K562 (cell line): ENCODE data around the gene FXYD4. TPM values are rescaled to one million over a fixed set of nuclear protein-coding genes. Genes with fewer than 3 reads are reported as not detected.

Experiments used
- ATF1 ChIP-seq, 2 experiments: fragments of 450-650 bp in 1 of 2; IDR thresholded peaks; 2 replicates each; pipeline ENCODE4 v1.6.1; 2016; ENCODE audit warnings: missing compliant biosample characterization in 1 of 2, missing genetic modification characterization in 1 of 2
- BRD9 ChIP-seq: fragments of 450-650 bp; IDR thresholded peaks from 2 replicates; pipeline ENCODE4 v1.6.1; 2018; ENCODE audit warnings: low read depth; ENCODE audit not compliant: partially characterized antibody
- CBX1 ChIP-seq: sonication (generic); IDR thresholded peaks from 2 replicates; pipeline ENCODE4 v1.6.1; 2016; ENCODE audit warnings: antibody characterized with exemption, low read depth, mild to moderate bottlenecking
- CEBPB ChIP-seq: fragments of 450-650 bp; IDR thresholded peaks from 2 replicates; pipeline ENCODE4 v1.6.1; 2016; ENCODE audit warnings: missing genetic modification characterization, missing compliant biosample characterization
- CHCHD3 ChIP-seq: fragments of 250-450 bp; sonication (Bioruptor Pico); IDR thresholded peaks from 2 replicates; pipeline ENCODE4 v2.1.2; 2022; ENCODE audit warnings: mild to moderate bottlenecking
- CXXC5 ChIP-seq: fragments of 250-450 bp; sonication (Bioruptor Pico); IDR thresholded peaks from 2 replicates; pipeline ENCODE4 v1.8.0; 2022; ENCODE audit warnings: inconsistent platforms, mild to moderate bottlenecking, moderate library complexity
- FOXM1 ChIP-seq, 2 experiments: fragments of 450-650 bp in 1 of 2; sonication (generic) in 1 of 2; formaldehyde crosslinking in 1 of 2; IDR thresholded peaks; 2 replicates each; pipeline versions ENCODE4 v1.6.1 to v1.9.0; 2017 to 2022; ENCODE audit warnings: low read depth in 2 of 2, mild to moderate bottlenecking in 2 of 2, missing genetic modification reagents in 1 of 2, moderate library complexity in 1 of 2
- HBP1 ChIP-seq: fragments of 450-650 bp; formaldehyde crosslinking; IDR thresholded peaks from 2 replicates; pipeline ENCODE4 v1.4.0; 2022; ENCODE audit warnings: missing genetic modification characterization
- SIX5 ChIP-seq, 2 experiments: IDR thresholded peaks; 2 replicates each; pipeline ENCODE4 v1.6.1; 2011; ENCODE audit warnings: low read length in 2 of 2, borderline replicate concordance in 1 of 2, low read depth in 1 of 2, mild to moderate bottlenecking in 1 of 2, moderate library complexity in 1 of 2; ENCODE audit not compliant: insufficient read depth in 1 of 2
- SMARCA5 ChIP-seq: fragments of 450-650 bp; IDR thresholded peaks from 2 replicates; pipeline ENCODE4 v1.6.1; 2016
- SMARCB1 ChIP-seq: IDR thresholded peaks from 2 replicates; pipeline ENCODE4 v1.6.1; 2011; ENCODE audit warnings: improper control_type of control experiment, low read depth; ENCODE audit not compliant: insufficient read length
- ZFP91 ChIP-seq: sonication (generic); formaldehyde crosslinking; IDR thresholded peaks from 2 replicates; pipeline ENCODE4 v1.8.0; 2022; ENCODE audit warnings: mild to moderate bottlenecking, missing genetic modification reagents
- ZNF175 ChIP-seq: fragments of 200-800 bp; sonication (Bioruptor generic); IDR thresholded peaks from 2 replicates; pipeline ENCODE4 v1.6.1; 2016; ENCODE audit warnings: low read depth, mild to moderate bottlenecking, missing genetic modification characterization, missing compliant biosample characterization
- ZSCAN32 ChIP-seq: fragments of 450-650 bp; formaldehyde crosslinking; IDR thresholded peaks from 2 replicates; pipeline ENCODE4 v1.4.0; 2020; ENCODE audit warnings: mild to moderate bottlenecking, moderate library complexity
- polyA plus RNA-seq, 8 experiments: library from polyadenylated mRNA; depleted of rRNA in 4 of 8; stranded (reverse) in 5 of 8; unstranded in 3 of 8; fragments of >200 nt; fragmentation: Nextera tagmentation in 2 of 8; fragmentation: Illumina TruSeq in 1 of 8; extraction: Ambion mirVana in 2 of 8; extraction: Trizol in 1 of 8; gene quantifications; 2 replicates each; pipeline versions ENCODE4 v1.2.1 to v1.2.3, GENCODE V29; 2011 to 2014; ENCODE audit warnings: inconsistent platforms in 1 of 8, missing spikeins in 1 of 8
- total RNA-seq, 7 experiments: library from RNA; depleted of rRNA in 6 of 7; stranded (reverse); fragments of >200 nt in 6 of 7; fragmentation: Illumina TruSeq in 2 of 7; extraction: Trizol in 2 of 7; gene quantifications; 2 replicates each; pipeline versions ENCODE4 v1.2.1 to v1.2.3, GENCODE V29; 2011 to 2021; ENCODE audit warnings: low replicate concordance in 1 of 7
- TF ChIP-seq, protein P1 (sequence below): fragments of 450-650 bp; IDR thresholded peaks from 2 replicates; pipeline ENCODE4 v1.6.1; 2017; ENCODE audit warnings: antibody characterized with exemption, mild to moderate bottlenecking
- TF ChIP-seq, protein P2 (sequence below): fragments of 450-650 bp; IDR thresholded peaks from 2 replicates; pipeline ENCODE4 v1.6.1; 2018; ENCODE audit not compliant: partially characterized antibody

Gene FXYD4
- total and polyA plus RNA-seq, 9 of the 15 experiments (the other 6 are each of a cell fraction or from before 2014, with no cell fraction given): not detected

DNA sequence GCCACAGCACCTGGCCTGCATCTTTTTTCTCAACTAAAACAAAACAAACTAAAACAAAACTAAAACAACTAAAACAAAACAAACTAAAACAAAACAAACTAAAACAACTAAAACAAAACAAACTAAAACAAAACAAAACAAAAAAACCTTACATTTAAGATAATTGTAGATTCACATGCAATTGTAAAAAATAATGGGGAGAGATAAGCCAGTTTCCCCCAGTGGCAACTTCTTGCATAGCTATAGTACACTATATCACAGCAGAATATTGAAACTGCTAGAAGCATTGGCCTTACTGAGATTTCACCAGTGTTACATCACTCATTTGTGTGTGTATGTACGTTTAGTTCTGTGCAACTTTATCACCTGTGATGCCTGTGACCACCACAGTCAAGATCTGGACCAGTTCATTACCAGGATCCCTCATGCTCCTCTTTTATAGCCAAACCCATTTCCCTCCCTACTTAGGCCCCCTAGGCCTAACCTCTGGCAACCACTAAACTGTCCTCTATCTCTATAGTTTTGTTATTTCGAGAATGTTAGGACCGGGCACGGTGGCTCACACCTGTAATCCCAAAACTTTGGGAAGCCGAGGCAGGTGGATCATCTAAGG lies 9.3 kb downstream of the FXYD4 start (continued):
- TF ChIP-seq, protein P1, sequence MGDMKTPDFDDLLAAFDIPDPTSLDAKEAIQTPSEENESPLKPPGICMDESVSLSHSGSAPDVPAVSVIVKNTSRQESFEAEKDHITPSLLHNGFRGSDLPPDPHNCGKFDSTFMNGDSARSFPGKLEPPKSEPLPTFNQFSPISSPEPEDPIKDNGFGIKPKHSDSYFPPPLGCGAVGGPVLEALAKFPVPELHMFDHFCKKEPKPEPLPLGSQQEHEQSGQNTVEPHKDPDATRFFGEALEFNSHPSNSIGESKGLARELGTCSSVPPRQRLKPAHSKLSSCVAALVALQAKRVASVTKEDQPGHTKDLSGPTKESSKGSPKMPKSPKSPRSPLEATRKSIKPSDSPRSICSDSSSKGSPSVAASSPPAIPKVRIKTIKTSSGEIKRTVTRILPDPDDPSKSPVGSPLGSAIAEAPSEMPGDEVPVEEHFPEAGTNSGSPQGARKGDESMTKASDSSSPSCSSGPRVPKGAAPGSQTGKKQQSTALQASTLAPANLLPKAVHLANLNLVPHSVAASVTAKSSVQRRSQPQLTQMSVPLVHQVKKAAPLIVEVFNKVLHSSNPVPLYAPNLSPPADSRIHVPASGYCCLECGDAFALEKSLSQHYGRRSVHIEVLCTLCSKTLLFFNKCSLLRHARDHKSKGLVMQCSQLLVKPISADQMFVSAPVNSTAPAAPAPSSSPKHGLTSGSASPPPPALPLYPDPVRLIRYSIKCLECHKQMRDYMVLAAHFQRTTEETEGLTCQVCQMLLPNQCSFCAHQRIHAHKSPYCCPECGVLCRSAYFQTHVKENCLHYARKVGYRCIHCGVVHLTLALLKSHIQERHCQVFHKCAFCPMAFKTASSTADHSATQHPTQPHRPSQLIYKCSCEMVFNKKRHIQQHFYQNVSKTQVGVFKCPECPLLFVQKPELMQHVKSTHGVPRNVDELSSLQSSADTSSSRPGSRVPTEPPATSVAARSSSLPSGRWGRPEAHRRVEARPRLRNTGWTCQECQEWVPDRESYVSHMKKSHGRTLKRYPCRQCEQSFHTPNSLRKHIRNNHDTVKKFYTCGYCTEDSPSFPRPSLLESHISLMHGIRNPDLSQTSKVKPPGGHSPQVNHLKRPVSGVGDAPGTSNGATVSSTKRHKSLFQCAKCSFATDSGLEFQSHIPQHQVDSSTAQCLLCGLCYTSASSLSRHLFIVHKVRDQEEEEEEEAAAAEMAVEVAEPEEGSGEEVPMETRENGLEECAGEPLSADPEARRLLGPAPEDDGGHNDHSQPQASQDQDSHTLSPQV: peak; percentile 59; the same call in 1 of the 2 replicates
- peak; percentile 81; the same call in 1 of the 2 replicates for TF ChIP-seq SMARCA5
- TF ChIP-seq BRD9: peak; percentile 72
- TF ChIP-seq CHCHD3: no peak
- no peak for TF ChIP-seq ATF1 (CRISPR knock-in tag; IDR thresholded peaks at IDR 0.05)
- peak; percentile 45; the same call in 1 of the 2 replicates for TF ChIP-seq ATF1 (tag; IDR thresholded peaks at IDR 0.05)
- TF ChIP-seq CXXC5 (CRISPR knock-in tag): peak; percentile 64; the same call in 1 of the 2 replicates
- no peak for TF ChIP-seq SIX5 (IDR thresholded peaks at IDR 0.05; ENCODE audit: borderline replicate concordance in 1 of 2, insufficient read depth in 1 of 2, low read depth in 1 of 2, low read length in 2 of 2)
- TF ChIP-seq, protein P2, sequence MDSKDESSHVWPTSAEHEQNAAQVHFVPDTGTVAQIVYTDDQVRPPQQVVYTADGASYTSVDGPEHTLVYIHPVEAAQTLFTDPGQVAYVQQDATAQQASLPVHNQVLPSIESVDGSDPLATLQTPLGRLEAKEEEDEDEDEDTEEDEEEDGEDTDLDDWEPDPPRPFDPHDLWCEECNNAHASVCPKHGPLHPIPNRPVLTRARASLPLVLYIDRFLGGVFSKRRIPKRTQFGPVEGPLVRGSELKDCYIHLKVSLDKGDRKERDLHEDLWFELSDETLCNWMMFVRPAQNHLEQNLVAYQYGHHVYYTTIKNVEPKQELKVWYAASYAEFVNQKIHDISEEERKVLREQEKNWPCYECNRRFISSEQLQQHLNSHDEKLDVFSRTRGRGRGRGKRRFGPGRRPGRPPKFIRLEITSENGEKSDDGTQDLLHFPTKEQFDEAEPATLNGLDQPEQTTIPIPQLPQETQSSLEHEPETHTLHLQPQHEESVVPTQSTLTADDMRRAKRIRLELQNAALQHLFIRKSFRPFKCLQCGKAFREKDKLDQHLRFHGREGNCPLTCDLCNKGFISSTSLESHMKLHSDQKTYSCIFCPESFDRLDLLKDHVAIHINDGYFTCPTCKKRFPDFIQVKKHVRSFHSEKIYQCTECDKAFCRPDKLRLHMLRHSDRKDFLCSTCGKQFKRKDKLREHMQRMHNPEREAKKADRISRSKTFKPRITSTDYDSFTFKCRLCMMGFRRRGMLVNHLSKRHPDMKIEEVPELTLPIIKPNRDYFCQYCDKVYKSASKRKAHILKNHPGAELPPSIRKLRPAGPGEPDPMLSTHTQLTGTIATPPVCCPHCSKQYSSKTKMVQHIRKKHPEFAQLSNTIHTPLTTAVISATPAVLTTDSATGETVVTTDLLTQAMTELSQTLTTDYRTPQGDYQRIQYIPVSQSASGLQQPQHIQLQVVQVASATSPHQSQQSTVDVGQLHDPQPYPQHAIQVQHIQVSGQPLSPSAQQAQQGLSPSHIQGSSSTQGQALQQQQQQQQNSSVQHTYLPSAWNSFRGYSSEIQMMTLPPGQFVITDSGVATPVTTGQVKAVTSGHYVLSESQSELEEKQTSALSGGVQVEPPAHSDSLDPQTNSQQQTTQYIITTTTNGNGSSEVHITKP: no peak
- TF ChIP-seq FOXM1 (IDR thresholded peaks at IDR 0.05; ENCODE audit: low read depth): 0 out of 2 replicates have a peak, but pooled peaks have one; percentile 7
- TF ChIP-seq FOXM1 (CRISPR knock-in tag; IDR thresholded peaks at IDR 0.05; ENCODE audit: low read depth): no peak
- peak; percentile 79 for TF ChIP-seq ZSCAN32 (CRISPR knock-in tag)
- no peak for TF ChIP-seq CBX1
- TF ChIP-seq CEBPB (tag): peak; percentile 83
- TF ChIP-seq HBP1 (CRISPR knock-in tag): peak; percentile 73; the same call in 1 of the 2 replicates
- no peak for TF ChIP-seq ZFP91 (CRISPR knock-in tag)
- TF ChIP-seq ZNF175 (CRISPR knock-in tag): no peak
- no peak for TF ChIP-seq SMARCB1
